C4-2B (cell line): Measurements from ENCODE around the gene ADSS1.

Experiments used
- H3K27ac ChIP-seq: fragments of 450-650 bp; 2 replicates; pipeline ENCODE4 v1.5.1; 2017
- CTCF ChIP-seq: fragments of 450-650 bp; conservative IDR thresholded peaks from 2 replicates; pipeline ENCODE4 v1.5.1; 2017; ENCODE audit warnings: mild to moderate bottlenecking
- ZFX ChIP-seq: fragments of 450-650 bp; IDR thresholded peaks from 2 replicates; pipeline ENCODE4 v1.6.1; 2017

ADSS1 gene

GRCh38 chr14:104781271-104782077 is 57.4 kb downstream of the ADSS1 start:
- TF ChIP-seq CTCF = no peak
- no peak for TF ChIP-seq ZFX
- H3K27ac ChIP-seq = no peak overlapping the region

DNA sequence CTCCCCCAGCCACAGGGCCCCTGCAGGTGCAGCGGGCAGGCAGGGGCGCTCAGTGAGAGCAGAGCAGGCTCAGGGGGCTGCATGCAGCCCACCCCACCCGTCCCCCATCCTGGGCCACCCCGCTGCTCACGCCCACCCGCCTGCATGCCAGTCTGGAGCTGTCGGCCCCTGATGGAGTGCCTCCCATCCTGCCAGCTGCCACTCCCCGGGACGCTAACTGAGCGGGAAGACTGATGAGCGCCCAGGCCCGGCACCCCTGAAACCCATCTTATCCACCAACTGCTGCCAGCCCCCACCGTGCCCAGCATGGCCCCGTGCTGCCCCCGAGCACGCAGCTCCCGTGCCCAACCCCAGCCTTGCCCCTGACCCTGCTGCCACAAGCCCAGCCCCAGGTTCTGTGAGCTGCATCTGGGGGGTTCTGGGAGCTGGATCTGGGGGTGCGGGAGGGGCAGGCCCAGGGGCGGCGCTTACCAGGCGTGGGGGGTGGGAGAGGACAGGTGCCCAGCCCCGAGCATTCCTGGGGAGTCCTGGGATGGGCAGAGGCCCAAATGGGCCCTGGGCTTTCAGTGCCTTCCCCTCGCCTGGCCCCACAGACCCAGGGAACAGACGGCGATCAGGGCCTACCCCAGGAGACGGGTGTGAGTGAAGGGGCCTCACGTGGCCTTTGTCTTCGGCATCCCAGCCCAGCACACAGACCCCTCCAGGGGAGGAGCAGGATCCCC is 58.2 kb downstream of the ADSS1 start:
- no peak overlapping the region for H3K27ac ChIP-seq
- TF ChIP-seq ZFX (no peak), CTCF (no peak)

- no peak overlapping the region for H3K27ac ChIP-seq
Measured at GRCh38 chr14:104782808-104783139, 58.7 kb downstream of the ADSS1 start.

DNA sequence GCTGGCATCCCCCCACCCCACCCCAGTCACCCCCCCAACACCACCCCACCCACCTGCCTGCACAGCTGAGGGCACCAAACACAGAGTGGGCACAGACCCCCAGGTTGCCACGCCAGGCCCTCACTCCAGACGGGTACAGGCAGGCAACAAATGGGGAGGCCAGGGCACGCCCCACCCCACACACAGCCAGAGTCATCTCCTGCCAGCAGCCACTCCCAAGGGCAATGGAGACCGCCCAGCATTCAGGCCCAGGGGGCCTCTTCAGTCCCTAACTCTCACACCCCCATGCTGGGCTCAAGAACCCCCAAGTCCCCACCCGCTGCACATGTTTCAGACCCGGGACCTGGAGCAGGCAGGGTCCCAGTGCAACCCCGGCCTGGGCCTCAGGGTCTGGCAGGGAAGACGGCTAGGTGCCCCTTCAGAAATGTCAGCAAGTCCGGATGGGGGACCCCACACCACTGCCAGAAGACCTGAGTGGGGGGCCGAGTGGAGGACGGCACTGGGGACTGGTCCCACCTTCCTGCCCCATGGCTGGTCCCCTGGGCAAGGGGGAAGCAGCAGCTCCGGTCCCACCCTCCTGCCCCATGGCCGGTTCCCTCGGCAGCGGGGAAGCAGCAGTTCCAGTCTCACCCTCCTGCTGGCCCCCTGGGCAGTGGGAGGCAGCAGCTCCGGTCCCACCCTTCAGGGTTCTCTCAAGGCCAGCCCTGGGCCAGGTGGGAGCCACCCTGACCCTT is 59.6 kb downstream of the ADSS1 start:
- no peak for TF ChIP-seq ZFX
- no peak for TF ChIP-seq CTCF

More at GRCh38 chr14:104782808-104783139, 58.7 kb downstream of the ADSS1 start:
- TF ChIP-seq CTCF (no peak), ZFX (no peak)

GRCh38 chr14:104784218-104784568 is 60.2 kb downstream of the ADSS1 start:
- no peak overlapping the region for H3K27ac ChIP-seq
- TF ChIP-seq ZFX (no peak), CTCF (no peak)

More for the DNA sequence above, 59.6 kb downstream of the ADSS1 start:
- H3K27ac ChIP-seq = no peak overlapping the region

DNA sequence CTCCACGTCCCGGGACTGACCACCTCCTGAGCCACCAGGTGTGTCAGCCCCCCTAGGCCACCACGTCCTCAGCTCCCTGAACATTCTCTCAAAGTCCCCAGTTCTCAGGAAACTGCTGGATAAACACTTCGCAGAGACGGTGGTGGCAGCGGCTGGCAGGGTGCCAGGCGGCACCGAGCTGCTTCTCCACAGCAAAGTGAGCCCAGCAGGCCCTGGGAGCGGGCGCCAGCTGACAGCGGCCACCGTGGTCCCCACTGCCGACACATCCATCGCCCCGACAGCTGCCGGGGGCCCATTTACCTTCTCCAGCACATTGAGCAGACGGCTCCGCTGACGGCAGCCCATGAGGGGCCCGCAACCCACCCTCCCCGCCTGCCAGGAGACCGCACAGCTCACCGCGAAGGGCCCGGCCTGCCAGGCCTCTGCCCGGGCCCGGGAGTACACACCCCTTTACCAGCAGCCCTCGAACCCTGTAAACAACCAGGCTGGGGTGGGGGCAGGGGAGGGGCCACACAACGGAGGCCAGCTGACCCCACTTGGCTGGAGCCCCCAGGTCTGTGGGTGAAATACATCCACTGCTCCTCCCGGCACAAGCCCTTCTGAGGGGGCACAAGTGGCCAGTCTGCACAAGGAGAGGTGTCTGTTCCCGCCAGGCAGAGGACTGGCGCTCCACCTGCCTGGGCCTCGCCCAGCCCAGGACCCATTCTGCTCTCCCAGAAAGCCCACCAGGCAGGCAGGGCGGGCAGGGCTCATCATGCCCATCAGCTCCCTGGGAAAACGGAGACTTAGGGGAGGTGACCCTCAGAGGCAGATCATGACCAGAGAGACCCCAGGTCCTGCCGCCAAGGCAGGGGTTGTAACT is 61.0 kb downstream of the ADSS1 start:
- no peak for TF ChIP-seq ZFX
- TF ChIP-seq CTCF = no peak
- no peak overlapping the region for H3K27ac ChIP-seq
